Ovary (tissue), 9 donors: Measurements from ENCODE around the gene PLXNA2. TPM values are rescaled to one million over a fixed set of nuclear protein-coding genes. Genes with fewer than 3 reads are reported as not detected.
A peak's percentile ranks its signal among the peaks of the same experiment; 100 is the strongest.

Source experiments
- DNase-seq, 5 donors: peaks; one replicate each; pipeline ENCODE4 v3.0.0-alpha.2; 2019 to 2020
- H3K27ac ChIP-seq, 2 donors: fragments of 200-600 bp; one replicate each; pipeline versions ENCODE4 v1.5.1 to v1.8.0; 2019 to 2022
- H3K27me3 ChIP-seq: fragments of 200-600 bp; one replicate; pipeline ENCODE4 v1.8.0; 2022
- H3K36me3 ChIP-seq: fragments of 200-600 bp; sonication (generic); one replicate; pipeline ENCODE4 v1.5.1; 2019
- H3K4me1 ChIP-seq: one replicate; pipeline ENCODE4 v1.8.1; 2013; ENCODE audit warnings: mild to moderate bottlenecking, moderate library complexity; ENCODE audit not compliant: insufficient read depth
- H3K4me3 ChIP-seq: fragments of 200-600 bp; sonication (generic); one replicate; pipeline ENCODE4 v1.5.1; 2017
- H3K9me3 ChIP-seq, 2 donors: fragments of 200-600 bp in 1 of 2; sonication (generic) in 1 of 2; one replicate each; pipeline versions ENCODE4 v1.5.1 to v1.8.1; 2013 to 2019; ENCODE audit warnings: mild to moderate bottlenecking in 1 of 2, moderate library complexity in 1 of 2
- EP300 ChIP-seq: sonication (generic); formaldehyde crosslinking; IDR thresholded peaks from one replicate; pipeline ENCODE4 v1.6.1; 2017; ENCODE audit warnings: antibody characterized with exemption
- POLR2A ChIP-seq: fragments of 450-650 bp; IDR thresholded peaks from one replicate; pipeline ENCODE4 v1.6.1; 2017; ENCODE audit warnings: antibody characterized with exemption, mild to moderate bottlenecking, moderate library complexity
- WGBS, 3 donors: extraction: QIAGEN DNeasy Blood & Tissue Kit in 1 of 3; methylation state at CpG; one replicate each; pipeline versions ENCODE4 v1.1.5 to v1.1.7; 2013 to 2017; 5-methylcytosine and 5-hydroxymethylcytosine counted together
- intact Hi-C, 4 donors: fragments of 100-400 bp; cut with DNase I; formaldehyde crosslinking; loops; one replicate each; pipeline versions ENCODE4 v1.11.0 to v1.15.1; 2022 to 2023
- polyA plus RNA-seq, 2 donors: library from polyadenylated mRNA; stranded (reverse); fragments of 200-250 nt in 1 of 2; fragments of 350-450 nt in 1 of 2; fragmentation: Illumina TruSeq in 1 of 2; extraction: RNeasy Lipid Tissue Mini Kit (QIAGEN cat#74804) in 1 of 2; gene quantifications; one replicate each; pipeline ENCODE4 v1.2.3, GENCODE V29; 2013 to 2014
- total RNA-seq, 7 donors: library from RNA; depleted of rRNA in 2 of 7; stranded (reverse); fragments of >200 nt in 2 of 7; fragmentation: NEBNext Ultra II Directional in 3 of 7; extraction: Animal tissue kit (Norgen Biotek cat#: 25700) in 3 of 7; gene quantifications; one replicate each; pipeline versions ENCODE4 v1.1.0 to v1.2.4, GENCODE V29; 2016 to 2023
- TF ChIP-seq, protein P1 (sequence below), 3 donors: fragments of 450-650 bp in 2 of 3; fragments of 200-600 bp in 1 of 3; IDR thresholded peaks; one replicate each; pipeline versions ENCODE4 v1.5.1 to v1.8.0; 2016 to 2022; ENCODE audit warnings: antibody characterized with exemption in 3 of 3, mild to moderate bottlenecking in 1 of 3
- donor health status: DM: no; HTN: no; CAD: no; lungs with moderate emphysema.
- donor health status: DM: no; HTN: no; CAD: no.
- donor health status: Bipolar disorder and iron deficiency.
- donor health status: DM: yes; HTN: yes; CAD: no.
- donor health status: DM: no; HTN: no; CAD: no.
- donor health status: DM: yes; HTN: yes; CAD: no.

The PLXNA2 gene
- total and polyA plus RNA-seq, 9 donors, result 10.7 to 71.5 (median 44.0) TPM

DNA sequence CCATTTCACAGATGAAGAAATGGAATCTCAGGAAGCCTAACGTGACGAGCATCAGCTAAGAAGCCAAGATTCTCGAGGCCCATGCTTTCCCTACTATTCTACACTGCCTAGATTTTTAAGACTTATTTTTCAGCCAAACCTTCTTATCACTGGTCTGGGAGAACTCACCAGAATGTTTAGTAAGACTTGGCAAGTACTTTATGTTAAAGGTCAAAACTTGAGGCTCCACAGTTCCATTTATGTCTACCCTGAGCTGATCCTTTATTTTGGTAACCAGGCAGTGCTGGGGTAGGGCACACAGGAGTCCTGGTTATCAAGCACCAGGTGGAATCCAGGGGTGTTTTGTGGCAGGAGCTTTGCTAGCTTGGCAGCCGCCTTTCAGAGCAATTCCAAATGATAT lies 16.8 kb downstream of the PLXNA2 start:
- intact Hi-C loops, result loop anchor here in 1 of 4 donors (5.0 kb wide), 1 partner anchor 45 kb away; no protein-coding TSS in a partner anchor
- Histone ChIP-seq H3K4me1 (peaks cover 54% of the 10 kb centered on the region), H3K36me3 (no peaks in the 10 kb centered on the region), H3K4me3 (no peak overlapping the region), H3K27me3 (no peaks in the 10 kb centered on the region), H3K9me3 (no peaks in the 10 kb centered on the region), H3K27ac (peak overlapping the region in 1 of 2 donors; percentile 79)
- DNase-seq, result no peak
- 6 to 16% (median 14%) methylated on average over 4 of the region's 4 CpGs for WGBS, 3 donors
- TF ChIP-seq, protein P1, sequence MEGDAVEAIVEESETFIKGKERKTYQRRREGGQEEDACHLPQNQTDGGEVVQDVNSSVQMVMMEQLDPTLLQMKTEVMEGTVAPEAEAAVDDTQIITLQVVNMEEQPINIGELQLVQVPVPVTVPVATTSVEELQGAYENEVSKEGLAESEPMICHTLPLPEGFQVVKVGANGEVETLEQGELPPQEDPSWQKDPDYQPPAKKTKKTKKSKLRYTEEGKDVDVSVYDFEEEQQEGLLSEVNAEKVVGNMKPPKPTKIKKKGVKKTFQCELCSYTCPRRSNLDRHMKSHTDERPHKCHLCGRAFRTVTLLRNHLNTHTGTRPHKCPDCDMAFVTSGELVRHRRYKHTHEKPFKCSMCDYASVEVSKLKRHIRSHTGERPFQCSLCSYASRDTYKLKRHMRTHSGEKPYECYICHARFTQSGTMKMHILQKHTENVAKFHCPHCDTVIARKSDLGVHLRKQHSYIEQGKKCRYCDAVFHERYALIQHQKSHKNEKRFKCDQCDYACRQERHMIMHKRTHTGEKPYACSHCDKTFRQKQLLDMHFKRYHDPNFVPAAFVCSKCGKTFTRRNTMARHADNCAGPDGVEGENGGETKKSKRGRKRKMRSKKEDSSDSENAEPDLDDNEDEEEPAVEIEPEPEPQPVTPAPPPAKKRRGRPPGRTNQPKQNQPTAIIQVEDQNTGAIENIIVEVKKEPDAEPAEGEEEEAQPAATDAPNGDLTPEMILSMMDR (IDR thresholded peaks at IDR 0.05), result no peak
- TF ChIP-seq POLR2A, result no peak
- TF ChIP-seq EP300, result no peak

DNA sequence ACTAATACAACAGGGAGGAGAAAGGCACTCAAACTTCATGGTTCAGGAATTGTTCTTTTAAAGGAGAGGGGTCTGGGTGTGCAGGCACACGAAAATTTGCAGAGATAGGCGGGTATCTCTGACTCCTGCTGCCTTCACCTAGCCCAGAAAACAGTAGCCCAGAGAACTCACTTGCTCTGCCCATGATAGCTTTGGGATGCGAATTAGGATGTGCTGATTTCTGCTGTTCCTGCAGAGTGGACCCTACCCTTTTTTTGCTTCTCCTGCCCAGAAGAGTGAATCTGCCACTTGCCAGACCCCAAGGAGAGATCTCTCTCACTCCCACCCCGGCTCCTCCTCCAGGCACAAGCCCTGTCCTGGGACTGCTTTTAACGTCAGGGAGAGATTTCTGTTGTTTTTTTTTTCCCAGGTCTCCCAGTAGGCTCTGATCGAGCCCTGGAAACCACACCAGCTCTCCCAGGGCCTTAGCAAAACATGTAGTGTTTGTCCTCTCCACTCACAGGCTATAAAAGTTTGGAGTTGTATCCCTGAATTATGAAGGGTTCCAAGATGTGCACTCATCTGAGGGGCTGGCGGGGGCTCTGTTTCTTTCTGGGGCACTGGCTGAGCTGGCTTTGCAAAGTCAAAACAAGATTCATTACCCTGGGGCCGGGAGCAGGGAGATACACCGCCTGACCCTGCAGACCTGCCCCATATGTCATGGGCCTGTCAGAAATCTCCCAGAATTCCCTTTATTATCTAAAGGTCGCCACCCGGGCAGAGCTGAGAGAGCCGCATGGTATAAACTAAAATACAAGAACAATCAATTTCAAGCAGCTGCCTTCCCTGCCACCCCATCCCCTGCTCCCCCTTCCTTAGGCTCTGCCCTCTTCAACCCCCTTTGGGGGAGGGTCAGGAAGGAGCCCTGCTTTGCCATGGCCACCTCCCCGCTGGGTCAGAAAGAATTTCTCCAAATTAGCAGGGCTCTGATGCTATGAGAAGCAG lies 17.9 kb downstream of the PLXNA2 start:
- Histone ChIP-seq H3K4me1 (peaks cover 48% of the 10 kb centered on the region), H3K27me3 (no peaks in the 10 kb centered on the region), H3K9me3 (no peaks in the 10 kb centered on the region), H3K27ac (peak overlapping the region; percentile 16 to 79), H3K4me3 (no peak overlapping the region), H3K36me3 (no peaks in the 10 kb centered on the region)
- WGBS, 3 donors, result 23 to 27% (median 23%) methylated on average over 13 of the region's 13 CpGs
- intact Hi-C loops, result loop anchor here in 1 of 4 donors (5.0 kb wide), 1 partner anchor 44 kb away; no protein-coding TSS in a partner anchor
- DNase-seq, result peak in 4 of 5 donors; percentile 60 to 79 (median 73)
- TF ChIP-seq EP300 (no peak), POLR2A (no peak)
- TF ChIP-seq, protein P1 (IDR thresholded peaks at IDR 0.05), result no peak

DNA sequence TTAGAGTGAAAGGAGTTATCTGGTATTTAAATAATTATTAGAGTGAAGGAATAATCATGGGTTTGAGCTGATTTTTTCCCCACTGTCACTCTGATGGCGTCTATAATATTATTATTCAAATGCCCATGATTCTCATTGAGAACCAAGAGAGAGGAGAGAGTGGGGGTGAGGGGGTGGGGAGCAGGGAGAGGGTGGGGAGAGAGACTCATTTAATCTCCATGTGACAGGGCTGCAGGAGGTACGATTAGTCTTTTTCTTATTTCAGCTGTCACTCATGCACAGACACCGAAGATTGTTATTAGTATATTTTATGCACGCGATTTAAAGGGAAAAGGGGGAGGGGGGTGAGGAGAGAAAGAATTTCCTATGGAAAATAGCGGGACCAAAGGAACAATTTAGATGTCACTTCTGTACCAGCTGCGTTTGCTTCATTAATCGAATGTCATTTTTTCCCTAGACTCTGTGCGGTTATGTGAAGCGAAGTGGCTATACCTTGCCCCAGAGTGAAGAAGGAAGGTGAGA lies 19.9 kb downstream of the PLXNA2 start:
- Histone ChIP-seq H3K4me1 (peaks cover 43% of the 10 kb centered on the region), H3K36me3 (no peaks in the 10 kb centered on the region), H3K9me3 (no peaks in the 10 kb centered on the region), H3K27me3 (no peaks in the 10 kb centered on the region), H3K4me3 (no peak overlapping the region), H3K27ac (peak overlapping the region in 1 of 2 donors; percentile 79)
- 94 to 96% (median 95%) methylated on average over 10 of the region's 10 CpGs for WGBS, 3 donors
- DNase-seq, result no peak
- TF ChIP-seq, protein P1 (IDR thresholded peaks at IDR 0.05), result no peak
- no peak for TF ChIP-seq POLR2A
- TF ChIP-seq EP300, result no peak
- intact Hi-C loops, result no loop called here

DNA sequence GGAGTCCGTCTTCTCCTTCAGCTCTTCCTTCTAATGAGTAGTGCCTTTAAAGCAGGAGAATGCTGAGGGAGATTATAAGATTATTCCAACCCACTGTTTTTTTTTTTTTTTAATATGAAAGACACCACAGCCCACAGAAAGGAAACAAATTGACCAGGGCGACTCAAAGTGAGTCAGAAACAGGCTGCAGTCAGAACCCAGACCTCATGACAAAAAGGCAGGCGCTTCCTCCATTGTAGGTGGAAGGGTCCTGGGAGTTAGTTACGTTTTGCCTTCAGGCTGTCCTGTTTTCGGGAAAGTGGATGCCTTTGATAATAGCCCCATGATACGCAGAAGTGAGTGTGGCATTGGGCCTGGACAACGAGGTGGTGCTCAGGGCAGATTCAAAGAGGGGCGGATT lies 21.0 kb downstream of the PLXNA2 start:
- Histone ChIP-seq H3K36me3 (no peaks in the 10 kb centered on the region), H3K27me3 (no peaks in the 10 kb centered on the region), H3K4me3 (no peak overlapping the region), H3K9me3 (no peaks in the 10 kb centered on the region), H3K27ac (no peak overlapping the region), H3K4me1 (peaks cover 49% of the 10 kb centered on the region)
- intact Hi-C loops, result no loop called here
- TF ChIP-seq EP300, result no peak
- TF ChIP-seq, protein P1 (IDR thresholded peaks at IDR 0.05), result no peak
- no peak for TF ChIP-seq POLR2A
- 89 to 93% (median 90%) methylated on average over 8 of the region's 8 CpGs for WGBS, 3 donors
- DNase-seq, result no peak
